GM19239 (cell line): ENCODE measurements around the gene KIAA1671.
"Not testable (repeated sequence)": the region's sequence is repeated elsewhere in the genome, so short reads cannot be mapped to it uniquely, and the experiment has no call there.

Source experiments
- DNase-seq: peaks from one replicate; pipeline ENCODE4 v3.0.0; 2011; ENCODE audit warnings: low spot score; ENCODE audit not compliant: insufficient read length
- FAIRE-seq: peaks from 2 replicates; lab custom pipeline; 2011; peaks lifted over from hg19 to GRCh38; lab: Jason Lieb, UNC

KIAA1671 gene

DNA sequence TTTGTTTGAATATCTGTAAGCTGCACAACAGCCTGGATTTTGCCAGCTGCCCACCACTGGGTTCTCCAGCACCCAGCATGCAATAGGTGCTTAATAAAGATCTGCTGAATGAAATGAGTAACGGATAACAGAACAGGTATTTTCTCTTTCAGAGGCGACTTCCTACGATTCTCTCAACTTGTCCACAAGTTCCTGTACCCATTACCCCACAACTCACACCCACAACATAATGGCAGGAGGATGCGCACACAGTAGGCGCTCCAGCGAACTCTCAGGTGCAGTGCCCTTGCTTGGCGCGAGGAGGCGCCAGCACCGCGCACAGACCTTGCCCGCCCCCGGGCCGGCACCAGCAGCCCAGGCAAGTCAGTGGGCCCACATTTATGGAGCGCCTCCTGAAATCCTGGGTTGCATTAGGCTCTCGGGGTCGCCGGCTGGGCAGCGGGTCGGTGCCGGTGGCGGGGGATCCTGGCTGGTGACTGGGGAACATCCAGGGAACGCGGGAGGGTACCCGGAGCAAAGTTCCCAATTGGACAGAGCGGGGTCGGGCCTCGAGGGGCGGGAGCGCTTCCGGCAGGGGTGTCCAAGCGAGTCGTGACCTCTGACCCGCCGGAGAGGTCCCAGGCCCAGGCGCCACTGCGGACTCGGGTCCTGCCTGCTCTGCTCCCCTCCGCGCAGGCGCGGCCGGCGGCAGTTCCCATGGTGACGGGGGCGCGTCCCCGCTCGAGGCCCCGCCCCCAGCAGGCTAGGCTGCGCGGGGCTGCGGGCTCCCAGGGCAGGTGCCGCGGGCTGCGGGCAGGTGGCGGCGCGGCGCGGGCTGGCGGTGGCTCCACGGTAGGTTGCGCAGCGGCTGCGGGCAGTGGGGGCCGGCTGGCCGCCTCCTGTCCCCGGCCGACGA is at the start of gene KIAA1671:
Gene KIAA1671 (plus strand): TSS at position 775 of the 895 bp plus-strand sequence. CDS start 75,284 bp downstream, outside the sequence.
- peak; percentile 94 for DNase-seq
- no peak for FAIRE-seq

DNA sequence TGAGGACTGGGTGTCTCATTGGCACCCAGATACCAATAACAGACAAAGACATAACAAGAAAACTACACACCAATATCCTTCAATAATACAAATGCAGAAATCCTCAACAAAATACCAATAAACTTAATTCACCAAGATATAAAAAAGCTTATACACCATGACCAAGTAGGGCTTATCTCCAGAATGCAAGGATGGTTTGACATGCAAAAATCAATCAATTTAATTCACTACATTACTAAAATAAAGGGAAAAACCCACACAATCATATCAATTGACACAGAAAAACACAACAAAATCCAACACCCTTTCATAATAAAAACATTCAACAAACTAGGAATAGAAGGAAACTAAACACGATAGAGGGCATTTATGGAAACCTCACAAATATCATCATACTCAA is 46.6 kb upstream of the KIAA1671 start:
- DNase-seq (no peak), FAIRE-seq (no peak)

DNA sequence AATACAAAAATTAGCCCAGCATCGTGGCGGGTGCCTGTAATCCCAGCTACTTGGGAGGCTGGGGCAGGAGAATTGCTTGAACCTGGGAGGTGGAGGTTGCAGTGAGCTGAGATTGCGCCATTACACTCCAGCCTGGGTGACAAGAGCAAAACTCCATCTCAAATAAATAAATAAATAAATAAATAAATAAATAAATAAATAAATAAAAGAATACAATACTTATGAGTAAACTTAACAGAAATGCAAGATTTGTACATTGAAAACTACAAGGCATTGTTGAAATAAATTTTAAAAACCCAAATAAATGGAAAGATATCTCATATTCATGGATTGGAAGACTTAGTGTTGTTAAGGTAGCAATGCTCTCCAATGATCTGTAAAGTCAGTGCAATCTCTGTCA is 45.4 kb upstream of the KIAA1671 start:
- not testable (repeated sequence) for FAIRE-seq, DNase-seq

DNA sequence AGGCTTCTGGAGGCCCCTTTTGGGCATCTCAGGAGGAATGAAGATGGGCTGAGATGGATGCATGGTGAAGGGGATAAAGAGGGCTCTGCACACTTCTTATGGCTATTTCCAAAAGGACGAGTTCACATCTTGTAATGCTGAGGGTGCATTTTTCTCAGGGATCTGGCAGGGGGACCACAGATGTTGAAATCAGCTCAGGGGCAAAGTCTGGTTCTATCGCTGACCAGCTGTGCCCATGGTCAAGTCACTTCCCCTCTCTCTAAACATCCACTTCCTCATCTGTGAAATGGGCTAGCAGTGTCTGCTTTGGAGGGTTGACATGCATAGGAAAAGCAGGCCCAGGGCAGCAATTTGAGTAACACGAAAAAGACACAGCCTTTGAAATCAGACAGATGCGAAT is 32.5 kb upstream of the KIAA1671 start:
- no peak for FAIRE-seq
- DNase-seq: no peak

DNA sequence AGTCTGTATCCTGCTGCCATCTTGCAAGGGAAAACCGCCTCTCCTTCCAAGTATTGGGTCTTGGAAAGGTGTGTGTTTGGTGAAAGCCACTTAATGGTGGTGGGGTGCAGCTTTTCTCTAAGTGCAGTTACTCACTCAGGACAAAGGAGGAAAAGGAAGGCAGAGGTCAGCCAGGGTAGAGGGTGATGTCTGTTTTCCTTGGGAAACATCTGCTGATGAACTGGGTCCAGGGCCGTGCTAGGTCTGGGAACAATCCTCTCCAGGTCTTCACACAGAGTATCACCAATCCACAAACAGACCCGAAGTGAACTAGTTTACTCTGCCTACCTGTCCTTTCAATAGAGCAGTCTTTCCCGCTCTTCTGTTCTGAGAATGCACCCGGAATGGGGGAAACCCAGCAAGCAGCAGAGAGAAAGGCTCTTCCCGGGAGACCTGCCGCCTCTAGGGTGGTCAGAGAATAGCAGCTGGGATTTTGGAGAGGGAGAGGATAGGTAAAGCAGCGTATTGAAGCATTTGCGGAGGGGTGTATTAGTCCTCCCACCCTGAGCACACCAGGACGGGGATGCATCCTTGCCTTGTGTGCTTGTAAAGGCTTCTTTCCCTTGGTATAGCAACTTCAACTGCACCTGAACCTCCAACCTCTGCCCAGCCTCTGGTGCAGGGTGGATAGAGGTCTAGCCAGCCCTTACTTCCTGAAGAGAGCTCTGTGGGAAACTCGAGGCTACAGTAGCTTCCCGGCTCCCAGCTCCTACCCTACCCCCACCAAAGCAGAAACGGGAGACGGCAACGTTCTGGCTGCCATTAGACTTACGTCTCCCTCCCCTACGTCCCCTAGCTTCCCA is 26.7 kb upstream of the KIAA1671 start:
- FAIRE-seq: no peak
- DNase-seq: no peak

DNA sequence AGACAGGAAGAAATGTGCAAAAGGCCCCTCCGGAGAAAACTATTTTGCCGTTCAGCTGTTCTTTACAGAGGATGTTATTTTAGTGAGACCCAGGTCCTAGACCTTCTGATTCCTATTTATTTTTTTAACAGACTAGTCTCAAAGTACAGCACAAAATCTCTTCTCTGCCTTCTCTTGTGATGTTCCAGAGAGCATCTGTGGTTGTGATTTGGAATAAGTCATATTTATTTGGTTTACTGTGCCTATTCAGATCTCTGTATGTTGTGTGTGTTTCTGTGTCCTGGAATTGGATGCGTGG is 26.1 kb upstream of the KIAA1671 start:
- FAIRE-seq (no peak), DNase-seq (no peak)

DNA sequence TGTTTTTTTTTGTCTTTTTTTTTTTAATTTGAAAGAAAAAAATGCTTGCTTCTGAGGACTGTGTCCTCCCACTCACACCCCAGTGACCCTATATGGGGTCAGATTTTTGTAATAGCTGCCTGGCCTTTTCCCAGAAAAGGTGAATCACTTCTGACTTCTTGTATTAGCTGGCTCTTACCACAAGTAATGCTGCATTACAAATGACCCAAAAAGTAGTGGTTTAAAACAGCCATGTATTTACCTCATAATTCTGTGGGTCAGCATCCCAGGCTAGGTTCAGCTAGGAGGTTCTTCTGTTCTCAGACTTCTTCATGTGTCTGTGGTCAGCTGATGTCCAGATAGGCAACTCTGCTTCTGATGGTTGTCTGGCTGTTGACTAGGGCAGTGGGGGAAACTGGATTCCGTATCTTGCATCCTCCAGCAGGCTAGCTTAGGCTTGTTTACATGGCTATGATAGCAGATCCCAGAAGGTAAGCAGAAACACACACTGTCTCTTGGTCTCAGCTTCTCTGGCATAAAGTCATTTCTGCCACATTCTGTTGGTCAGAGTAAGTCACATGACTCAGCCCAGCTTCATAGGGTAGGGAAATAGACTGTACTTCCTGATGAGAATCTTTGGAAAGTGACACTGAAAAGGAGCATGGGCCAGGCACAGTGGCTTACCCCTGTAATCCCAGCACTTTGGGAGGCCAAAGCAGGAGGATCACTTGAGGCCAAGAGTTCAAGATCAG is 25.5 kb upstream of the KIAA1671 start:
- DNase-seq (no peak), FAIRE-seq (no peak)

DNA sequence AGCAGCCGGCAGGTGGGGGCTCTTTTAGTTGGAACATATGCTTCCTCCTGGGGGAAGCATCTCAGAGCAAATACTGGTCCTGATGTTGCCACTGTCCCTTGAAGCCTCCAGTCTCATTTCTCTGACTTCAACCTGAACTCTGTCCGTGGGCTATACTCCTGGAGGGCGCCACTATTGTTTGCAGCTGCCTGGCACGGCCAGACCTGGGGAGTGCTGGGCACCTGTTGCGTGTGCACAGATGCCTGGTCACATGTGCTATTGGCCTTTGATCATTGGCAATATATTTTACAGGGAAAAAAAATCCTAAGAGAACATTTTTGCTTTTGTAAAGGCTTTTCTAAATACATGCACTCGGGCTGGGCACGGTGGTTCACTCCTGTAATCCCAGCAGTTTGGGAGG is 24.2 kb upstream of the KIAA1671 start:
- FAIRE-seq: no peak

DNA sequence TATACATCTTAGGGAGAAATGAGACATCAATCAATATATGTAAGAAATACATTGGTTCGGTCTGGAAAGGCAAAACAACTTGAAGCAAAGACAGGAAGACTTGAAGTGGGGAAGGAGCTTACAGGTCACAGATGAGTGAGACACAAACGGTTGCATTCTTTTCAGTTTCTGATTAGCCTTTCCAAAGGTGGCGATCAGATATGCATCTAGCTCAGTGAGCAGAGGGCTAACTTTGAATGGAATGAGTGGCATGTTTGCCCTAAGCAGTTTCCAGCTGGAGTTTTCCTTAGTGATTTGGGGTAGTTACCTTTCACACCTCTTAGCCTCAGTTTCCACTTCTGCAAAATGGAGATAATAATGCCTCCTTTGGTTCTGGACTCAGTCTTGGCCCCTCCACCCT is 21.8 kb upstream of the KIAA1671 start:
- FAIRE-seq (no peak), DNase-seq (no peak)

More for the DNA sequence above, 24.2 kb upstream of the KIAA1671 start:
- DNase-seq: no peak

DNA sequence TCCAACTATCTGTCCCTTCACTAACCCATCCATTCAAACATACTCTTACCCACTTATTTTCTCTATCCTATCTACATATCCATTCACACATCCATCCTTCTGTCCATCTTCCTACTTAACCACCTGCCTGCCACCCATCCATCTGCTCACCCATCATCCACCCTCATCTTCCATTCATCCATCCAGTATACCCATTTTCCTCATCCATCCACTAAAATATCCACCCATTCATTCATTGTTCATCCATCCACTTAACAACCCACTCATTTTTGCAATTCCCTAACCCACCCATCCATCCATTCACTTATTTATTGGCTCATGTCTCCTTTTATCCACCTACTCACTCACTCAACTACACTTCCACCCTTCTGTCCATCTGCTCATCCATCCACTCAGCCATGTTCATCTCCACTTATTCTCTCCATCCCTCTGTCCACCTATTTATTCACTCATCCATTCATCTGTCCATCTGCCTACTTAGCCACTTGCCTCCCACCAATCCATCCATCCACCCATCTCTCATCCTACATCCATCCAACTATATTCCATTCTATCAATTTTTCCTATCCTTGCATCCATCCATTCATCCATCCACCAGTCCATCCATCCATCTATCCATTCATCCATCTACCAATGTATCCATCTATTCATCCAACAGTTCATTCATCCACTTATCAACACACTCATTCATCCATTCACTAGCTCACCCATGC is 16.6 kb upstream of the KIAA1671 start:
- FAIRE-seq (no peak), DNase-seq (no peak)

DNA sequence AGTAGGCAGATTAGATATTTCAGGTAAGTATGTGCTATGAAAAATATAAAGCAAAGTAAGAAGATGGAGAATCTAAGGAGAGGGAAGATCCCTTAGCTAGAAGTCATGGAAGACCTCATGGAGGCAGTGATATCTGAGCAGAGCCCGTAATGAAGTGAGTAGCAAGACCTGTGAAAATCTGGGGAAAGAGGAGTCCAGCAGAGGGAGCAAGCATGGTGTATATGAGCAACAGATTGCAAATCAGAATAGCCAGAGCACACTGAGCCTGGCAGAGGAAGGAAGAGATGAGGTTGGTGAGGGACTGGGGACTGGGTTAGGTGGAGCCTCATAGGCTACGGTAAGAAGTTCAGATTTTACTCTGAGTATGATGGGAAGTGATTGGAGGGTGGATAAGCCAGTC is 15.4 kb upstream of the KIAA1671 start:
- DNase-seq (no peak), FAIRE-seq (no peak)

DNA sequence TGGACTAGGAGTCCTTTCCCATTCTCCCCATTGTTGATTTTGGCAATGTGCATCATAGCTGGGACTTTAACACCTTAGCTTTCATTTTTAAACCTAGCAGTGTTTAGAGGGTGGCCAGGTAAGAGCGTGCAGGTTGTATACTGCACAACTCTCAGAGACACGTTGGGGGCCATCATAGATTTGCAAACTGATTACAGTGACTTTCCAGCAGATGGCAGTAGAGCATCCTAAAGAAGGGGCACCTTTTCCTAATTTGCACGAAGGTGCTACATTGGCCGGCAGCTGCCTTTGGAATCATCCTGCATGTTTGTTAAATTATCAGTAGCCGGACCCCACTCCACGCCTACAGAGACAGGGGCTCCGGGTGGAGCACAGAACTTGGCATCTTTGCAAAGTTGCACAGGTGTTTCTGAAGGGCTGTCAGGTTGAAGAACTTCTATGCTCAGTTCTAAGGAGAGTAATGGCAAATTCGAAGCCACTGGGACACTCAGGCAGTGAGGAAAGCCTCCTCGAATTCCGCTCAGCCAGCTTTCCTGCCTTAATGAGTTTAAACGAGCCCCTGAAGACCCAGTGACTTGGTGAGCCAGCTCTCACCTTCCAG is 13.7 kb upstream of the KIAA1671 start:
- FAIRE-seq (peak; percentile 70), DNase-seq (peak; percentile 59)

DNA sequence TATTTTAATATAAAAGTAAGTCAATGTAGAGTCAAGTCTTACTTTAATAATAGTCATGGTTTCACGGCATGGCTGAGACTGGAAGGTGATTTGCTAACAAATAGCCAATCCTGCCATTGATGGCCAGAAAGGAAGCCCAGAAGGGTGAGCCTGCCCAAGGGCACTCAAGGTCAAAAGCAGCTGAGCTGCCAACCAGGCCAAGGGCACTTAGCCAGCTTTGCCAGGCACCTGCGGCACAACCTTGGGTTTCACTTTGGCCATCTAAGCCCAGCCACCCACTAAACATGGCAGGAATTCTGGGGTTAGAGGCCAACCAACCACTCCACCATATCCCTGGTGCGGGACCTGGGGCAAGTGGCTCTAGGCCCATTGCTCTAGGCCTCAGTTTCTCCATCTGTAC is 10.2 kb upstream of the KIAA1671 start:
- no peak for FAIRE-seq
- DNase-seq: no peak

DNA sequence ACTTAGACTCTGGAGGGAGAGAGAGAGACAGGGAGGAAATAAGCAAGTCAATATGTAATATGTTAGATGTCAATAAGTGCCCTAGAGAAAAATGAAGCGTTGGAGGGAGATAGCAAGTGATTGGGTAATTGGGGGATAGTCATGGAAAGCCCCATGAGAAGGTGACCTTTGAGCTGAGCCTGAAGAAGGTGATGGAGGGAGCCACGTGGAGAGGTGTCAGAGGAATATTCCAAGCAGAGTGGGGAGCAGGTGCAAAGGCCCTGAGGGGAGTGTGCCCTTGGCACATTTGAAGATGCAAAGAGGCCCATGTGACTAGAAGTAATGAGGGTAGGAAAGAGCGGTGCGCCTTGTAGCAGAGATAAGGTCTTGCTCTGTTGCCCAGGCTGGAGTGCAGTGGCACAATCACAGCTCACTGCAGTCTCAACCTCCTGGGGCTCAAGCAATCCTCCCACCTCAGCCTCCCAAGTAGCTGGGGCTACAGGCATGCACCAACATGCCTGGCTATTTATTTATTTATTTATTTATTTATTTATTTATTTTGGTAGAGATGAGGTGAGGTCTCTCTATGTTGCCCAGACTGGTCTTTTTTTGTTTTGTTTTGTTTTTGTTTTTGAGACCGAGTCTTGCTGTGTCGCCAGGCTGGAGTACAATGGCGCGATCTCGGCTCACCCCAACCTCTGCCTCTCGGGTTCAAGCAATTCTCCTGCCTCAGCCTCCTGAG is 8.1 kb upstream of the KIAA1671 start:
- FAIRE-seq: no peak

DNA sequence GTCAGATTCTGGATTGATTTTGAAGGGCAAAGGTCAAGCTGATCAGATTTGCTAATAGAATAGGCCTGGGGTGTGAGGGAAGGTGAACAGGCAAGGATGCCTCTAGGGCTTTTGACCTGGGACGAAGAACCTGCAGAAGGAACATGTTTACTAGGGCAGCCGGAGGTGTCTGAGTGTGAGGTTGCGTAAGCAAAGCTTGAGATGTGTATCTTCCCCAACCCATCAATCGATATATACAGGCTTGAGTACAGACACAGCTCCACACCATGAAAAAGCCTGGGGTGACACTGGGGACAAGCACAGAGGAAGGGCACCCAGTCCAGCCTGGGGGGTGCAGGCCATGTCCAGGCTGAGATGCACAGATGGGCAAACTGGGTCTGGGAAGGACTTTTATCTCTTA is 7.1 kb upstream of the KIAA1671 start:
- no peak for FAIRE-seq
- DNase-seq: no peak

More for the DNA sequence above, 8.1 kb upstream of the KIAA1671 start:
- DNase-seq: no peak

DNA sequence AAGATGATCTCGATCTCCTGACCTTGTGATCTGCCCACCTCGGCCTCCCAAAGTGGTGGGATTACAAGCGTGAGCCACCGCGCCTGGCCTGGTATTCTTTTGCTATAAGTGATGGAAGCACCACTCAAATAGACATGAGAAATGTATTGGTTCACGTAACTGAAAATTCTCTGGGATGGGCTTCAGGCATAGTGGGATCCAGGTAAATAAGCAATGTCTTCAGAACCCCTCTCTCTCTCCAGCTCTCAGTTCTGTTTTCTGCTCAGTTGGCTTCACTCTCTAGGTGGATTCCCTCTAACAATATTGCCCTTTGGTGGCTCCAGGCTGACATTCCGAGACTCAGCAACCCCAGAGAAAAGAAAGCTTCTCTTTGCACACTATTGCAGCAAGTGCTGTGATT is 5.1 kb upstream of the KIAA1671 start:
- DNase-seq (no peak), FAIRE-seq (no peak)

DNA sequence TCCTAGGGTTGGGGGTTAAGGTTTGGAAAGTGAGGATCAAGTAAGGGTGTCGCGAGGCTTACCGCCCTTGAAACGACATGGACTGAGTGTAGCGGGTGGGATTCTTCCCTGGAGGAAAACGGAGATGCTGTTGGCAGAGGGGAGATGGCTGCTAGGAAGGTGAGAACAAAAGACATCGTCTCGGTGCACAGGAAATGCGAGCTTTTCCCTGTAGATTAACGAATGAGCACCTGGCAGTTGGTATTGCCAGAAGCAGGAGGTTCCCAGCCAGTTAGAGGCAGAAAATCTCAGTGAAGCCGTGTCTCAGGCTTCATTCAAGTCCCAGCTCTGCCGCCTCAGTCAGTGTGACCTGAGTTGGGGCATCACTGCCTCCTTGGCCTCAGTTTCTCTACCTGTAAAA is 4.6 kb upstream of the KIAA1671 start:
- DNase-seq: no peak
- FAIRE-seq: no peak

DNA sequence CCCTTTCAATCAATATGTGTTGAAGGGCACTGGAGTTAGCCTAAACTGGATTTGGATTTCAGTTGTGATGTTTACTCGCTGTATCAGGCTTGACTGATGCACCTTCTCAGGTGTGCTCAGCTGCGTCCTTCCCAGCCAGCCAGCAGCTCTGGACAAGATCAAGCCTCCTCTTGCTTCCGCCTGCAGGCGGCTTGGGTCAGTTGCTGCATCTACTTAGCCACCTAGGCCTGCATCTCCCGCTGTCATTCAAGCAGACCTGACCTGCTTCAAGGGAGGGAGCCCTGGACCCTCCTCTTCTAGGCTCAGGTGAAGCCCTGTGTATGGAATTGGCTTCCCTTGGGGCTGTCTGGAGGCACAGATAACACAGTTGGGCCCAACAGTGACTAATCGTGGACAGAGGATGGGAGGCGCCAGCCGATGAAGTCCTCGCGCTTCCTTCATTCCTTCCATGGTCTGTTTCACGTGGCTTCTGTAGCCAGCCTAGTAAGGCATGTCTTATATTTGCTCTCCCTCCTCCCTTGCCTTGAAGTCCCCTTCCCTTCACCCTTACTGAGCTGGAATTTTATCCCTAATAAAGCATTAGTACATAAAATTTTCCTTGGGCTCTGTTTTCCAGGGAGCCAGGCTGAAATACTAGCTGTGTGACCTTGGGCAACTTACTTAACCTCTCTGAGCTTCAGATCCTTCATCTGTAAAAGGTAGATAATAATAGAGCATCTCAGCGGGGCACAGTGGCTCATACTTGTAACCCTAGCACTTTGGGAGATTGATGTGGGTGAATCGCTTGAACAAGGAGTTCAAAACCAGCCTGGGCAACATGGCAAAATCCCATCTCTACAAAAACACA is 3.9 kb upstream of the KIAA1671 start:
- DNase-seq: no peak

More for the DNA sequence above, 3.9 kb upstream of the KIAA1671 start:
- no peak for FAIRE-seq
